Measurements from ENCODE around the gene RASGRP2.

The RASGRP2 gene

GRCh38 chr11:64760759-64761420, 16.9 kb upstream of the RASGRP2 start:
- peaks cover 4% of the 10 kb centered on the region; the same call in 1 of the 2 replicates for H3K79me2 ChIP-seq (ENCODE audit: low read length)
- no peak overlapping the region for H3K4me3 ChIP-seq (ENCODE audit: low read length)
- no peak overlapping the region for H2AFZ ChIP-seq (ENCODE audit: low read depth, low read length)
- H3K9ac ChIP-seq (ENCODE audit: low read length): no peak overlapping the region
- no peaks in the 10 kb centered on the region for H3K9me3 ChIP-seq (ENCODE audit: insufficient read depth, low read length)
- no peak overlapping the region; the same call in 1 of the 2 replicates for H3K27ac ChIP-seq (ENCODE audit: low read length)
- peaks cover 41% of the 10 kb centered on the region for H4K20me1 ChIP-seq (ENCODE audit: insufficient read depth, low read length)
- H3K36me3 ChIP-seq (replicated peaks; ENCODE audit: low read depth, low read length): peaks cover 33% of the 10 kb centered on the region
- TF ChIP-seq CTCF (IDR thresholded peaks at IDR 0.05; ENCODE audit: low read depth, low read length) (no peak), EZH2phosphoT487 (IDR thresholded peaks at IDR 0.05; ENCODE audit: low read depth) (no peak)
- H3K27me3 ChIP-seq (ENCODE audit: low read depth, low read length): no peaks in the 10 kb centered on the region
- no peak overlapping the region for H3K4me2 ChIP-seq (ENCODE audit: low read length)
- no peaks in the 10 kb centered on the region for H3K4me1 ChIP-seq (ENCODE audit: low read length)

GRCh38 chr11:64759722-64760719, 16.1 kb upstream of the RASGRP2 start, which contains the start of gene PYGM:
Gene PYGM (minus strand): TSS chr11:64759974. CDS start chr11:64759898, 76 bp downstream.
- H3K79me2 ChIP-seq (ENCODE audit: low read length): peaks cover 4% of the 10 kb centered on the region; the same call in 1 of the 2 replicates
- H3K36me3 ChIP-seq (replicated peaks; ENCODE audit: low read depth, low read length): peaks cover 29% of the 10 kb centered on the region
- no peak within 1 kb of the TSS for H3K4me3 ChIP-seq (ENCODE audit: low read length)
- H3K4me1 ChIP-seq (ENCODE audit: low read length): no peaks in the 10 kb centered on the region
- H3K9ac ChIP-seq (ENCODE audit: low read length): no peak within 1 kb of the TSS
- peaks cover 36% of the 10 kb centered on the region for H4K20me1 ChIP-seq (ENCODE audit: insufficient read depth, low read length)
- no peak for TF ChIP-seq CTCF (IDR thresholded peaks at IDR 0.05; ENCODE audit: low read depth, low read length)
- no peak for TF ChIP-seq EZH2phosphoT487 (IDR thresholded peaks at IDR 0.05; ENCODE audit: low read depth)
- H3K27ac ChIP-seq (ENCODE audit: low read length): no peak within 1 kb of the TSS; the same call in 1 of the 2 replicates
- H3K4me2 ChIP-seq (ENCODE audit: low read length): no peak within 1 kb of the TSS
- no peak within 1 kb of the TSS for H2AFZ ChIP-seq (ENCODE audit: low read depth, low read length)
- H3K27me3 ChIP-seq (ENCODE audit: low read depth, low read length): no peaks in the 10 kb centered on the region
- no peaks in the 10 kb centered on the region for H3K9me3 ChIP-seq (ENCODE audit: insufficient read depth, low read length)

GRCh38 chr11:64759131-64759721, 15.3 kb upstream of the RASGRP2 start:
- TF ChIP-seq EZH2phosphoT487 (IDR thresholded peaks at IDR 0.05; ENCODE audit: low read depth) (no peak), CTCF (IDR thresholded peaks at IDR 0.05; ENCODE audit: low read depth, low read length) (no peak)
- H3K9ac ChIP-seq (ENCODE audit: low read length): no peak overlapping the region
- H3K79me2 ChIP-seq (ENCODE audit: low read length): peaks cover under 1% of the 10 kb centered on the region; the same call in 1 of the 2 replicates
- H2AFZ ChIP-seq (ENCODE audit: low read depth, low read length): no peak overlapping the region
- no peak overlapping the region for H3K27ac ChIP-seq (ENCODE audit: low read length)
- no peak overlapping the region for H3K4me2 ChIP-seq (ENCODE audit: low read length)
- H3K4me3 ChIP-seq (ENCODE audit: low read length): no peak overlapping the region
- H3K36me3 ChIP-seq (replicated peaks; ENCODE audit: low read depth, low read length): peaks cover 21% of the 10 kb centered on the region
- H3K27me3 ChIP-seq (ENCODE audit: low read depth, low read length): no peaks in the 10 kb centered on the region
- H3K4me1 ChIP-seq (ENCODE audit: low read length): no peaks in the 10 kb centered on the region
- peaks cover 28% of the 10 kb centered on the region for H4K20me1 ChIP-seq (ENCODE audit: insufficient read depth, low read length)
- no peaks in the 10 kb centered on the region for H3K9me3 ChIP-seq (ENCODE audit: insufficient read depth, low read length)
